ENCODE data around the gene TMEM86B. TPM values are rescaled to one million over a fixed set of nuclear protein-coding genes. Genes with fewer than 3 reads are reported as not detected.
A peak's percentile ranks its signal among the peaks of the same experiment; 100 is the strongest.

Gene TMEM86B
- total and polyA plus RNA-seq, 2 experiments from 2014 or later = 1.1 to 3.2 TPM

GRCh38 chr19:55255618-55256423 lies 27.3 kb upstream of the TMEM86B start:
- Mint-ChIP-seq H3K36me3 (ENCODE audit: low read depth) (no peaks in the 10 kb centered on the region; the same call in 2 of the 3 replicates), H3K9me3 (no peaks in the 10 kb centered on the region), H3K4me1 (peaks cover 56% of the 10 kb centered on the region), H3K27ac (peak overlapping the region; percentile 79; the same call in 1 of the 2 replicates), H3K4me3 (peak overlapping the region; percentile 98), H3K27me3 (ENCODE audit: insufficient read depth, low read depth, poor library complexity) (peaks cover 20% of the 10 kb centered on the region)
- 0 out of 2 replicates have a peak overlapping the region, but pooled peaks have one; percentile 38 for H3K4me2 ChIP-seq
- H4K20me1 ChIP-seq (replicated peaks; ENCODE audit: insufficient read depth) = peaks cover 51% of the 10 kb centered on the region
- H3K4me3 ChIP-seq = 0 out of 2 replicates have a peak overlapping the region, but pooled peaks have one; percentile 26
- H3K79me2 ChIP-seq (replicated peaks; ENCODE audit: insufficient read depth) = peaks cover 74% of the 10 kb centered on the region
- H3K36me3 ChIP-seq (ENCODE audit: insufficient read depth) = no peaks in the 10 kb centered on the region
- H2AFZ ChIP-seq = no peak overlapping the region
- DNase-seq (ENCODE audit: low spot score) (no peak), ATAC-seq (no peak)
- H3K4me1 ChIP-seq (ENCODE audit: insufficient read depth) = peaks cover 30% of the 10 kb centered on the region
- TF ChIP-seq POLR2AphosphoS5 (IDR thresholded peaks at IDR 0.05; ENCODE audit: low read depth) (no peak), EZH2 (IDR thresholded peaks at IDR 0.05; ENCODE audit: low read depth, unreplicated experiment) (no peak), JUNB (IDR thresholded peaks at IDR 0.05; ENCODE audit: unreplicated experiment) (no peak), EZH2phosphoT487 (IDR thresholded peaks at IDR 0.05; ENCODE audit: unreplicated experiment) (no peak), ZNF331 (CRISPR knock-in tag; IDR thresholded peaks at IDR 0.05; ENCODE audit: low read depth) (no peak), REST (IDR thresholded peaks at IDR 0.05; ENCODE audit: unreplicated experiment) (no peak), ZNF462 (CRISPR knock-in tag; IDR thresholded peaks at IDR 0.05) (no peak)
- no peaks in the 10 kb centered on the region for H3K9me2 ChIP-seq (ENCODE audit: insufficient read depth)
- H3K27ac ChIP-seq (ENCODE audit: low read depth) = no peak overlapping the region
- H3F3A ChIP-seq (replicated peaks; ENCODE audit: low read depth) = peaks cover 17% of the 10 kb centered on the region
- no peaks in the 10 kb centered on the region for H3K27me3 ChIP-seq (ENCODE audit: insufficient read depth)

Measured in GM23338 (cell line).